K562 (cell line): Measurements from ENCODE around the gene NAT14. TPM values are rescaled to one million over a fixed set of nuclear protein-coding genes. Genes with fewer than 3 reads are reported as not detected.
A peak's percentile ranks its signal among the peaks of the same experiment; 100 is the strongest.

Source experiments
- CSDE1 ChIP-seq, 2 experiments: fragments of 450-650 bp; IDR thresholded peaks; 2 replicates each; pipeline ENCODE4 v1.6.1; 2016; ENCODE audit warnings: mild to moderate bottlenecking in 1 of 2
- EHMT2 ChIP-seq: fragments of 450-650 bp; IDR thresholded peaks from 2 replicates; pipeline ENCODE4 v1.6.1; 2018; ENCODE audit warnings: antibody characterized with exemption
- ESRRB ChIP-seq: fragments of 250-450 bp; sonication (Bioruptor Pico); IDR thresholded peaks from 2 replicates; pipeline ENCODE4 v1.5.0; 2020; ENCODE audit warnings: mild to moderate bottlenecking, moderate library complexity, borderline replicate concordance
- EZH2 ChIP-seq: IDR thresholded peaks from 2 replicates; pipeline ENCODE4 v1.6.1; 2012; ENCODE audit warnings: low read depth, mild to moderate bottlenecking, inconsistent platforms, low read length, borderline replicate concordance
- FOXK1 ChIP-seq: sonication (generic); formaldehyde crosslinking; IDR thresholded peaks from 2 replicates; pipeline ENCODE4 v1.8.0; 2022; ENCODE audit warnings: missing genetic modification reagents, mild to moderate bottlenecking, borderline replicate concordance
- FUS ChIP-seq: fragments of 200-400 bp; formaldehyde crosslinking; optimal IDR thresholded peaks from 2 replicates; pipeline ENCODE3; 2017; ENCODE audit warnings: low read depth, low read length
- GABPB1 ChIP-seq: sonication (generic); formaldehyde crosslinking; IDR thresholded peaks from 2 replicates; pipeline ENCODE4 v1.8.0; 2022; ENCODE audit warnings: mild to moderate bottlenecking, missing genetic modification reagents
- GTF2E2 ChIP-seq: fragments of 200-800 bp; sonication (Bioruptor generic); IDR thresholded peaks from 2 replicates; pipeline ENCODE4 v1.6.1; 2016; ENCODE audit warnings: missing genetic modification characterization, missing compliant biosample characterization
- HDAC8 ChIP-seq: fragments of 450-650 bp; IDR thresholded peaks from 2 replicates; pipeline ENCODE4 v1.6.1; 2016; ENCODE audit warnings: mild to moderate bottlenecking, missing genetic modification characterization, moderate library complexity, missing compliant biosample characterization
- MCM7 ChIP-seq, 2 experiments: fragments of 450-650 bp; IDR thresholded peaks; 2 replicates each; pipeline ENCODE4 v1.6.1; 2016 to 2018
- MEF2D ChIP-seq: conservative IDR thresholded peaks from 2 replicates; pipeline ENCODE4 v1.6.1; 2016; ENCODE audit warnings: low read depth, missing genetic modification characterization, missing compliant biosample characterization
- MIER1 ChIP-seq: fragments of 450-650 bp; IDR thresholded peaks from 2 replicates; pipeline ENCODE4 v1.6.1; 2016; ENCODE audit warnings: antibody characterized with exemption, mild to moderate bottlenecking, low read depth
- SMARCC2 ChIP-seq: fragments of 450-650 bp; IDR thresholded peaks from 2 replicates; pipeline ENCODE4 v1.6.1; 2017; ENCODE audit warnings: antibody characterized with exemption, moderate library complexity, mild to moderate bottlenecking, low read depth
- ZNF174 ChIP-seq: fragments of 250-450 bp; sonication (Bioruptor Pico); IDR thresholded peaks from 2 replicates; pipeline ENCODE4 v1.4.0; 2020; ENCODE audit warnings: mild to moderate bottlenecking
- ZSCAN32 ChIP-seq: fragments of 450-650 bp; formaldehyde crosslinking; IDR thresholded peaks from 2 replicates; pipeline ENCODE4 v1.4.0; 2020; ENCODE audit warnings: mild to moderate bottlenecking, moderate library complexity
- polyA plus RNA-seq, 8 experiments: library from polyadenylated mRNA; depleted of rRNA in 4 of 8; stranded (reverse) in 5 of 8; unstranded in 3 of 8; fragments of >200 nt; fragmentation: Nextera tagmentation in 2 of 8; fragmentation: Illumina TruSeq in 1 of 8; extraction: Ambion mirVana in 2 of 8; extraction: Trizol in 1 of 8; gene quantifications; 2 replicates each; pipeline versions ENCODE4 v1.2.1 to v1.2.3, GENCODE V29; 2011 to 2014; ENCODE audit warnings: inconsistent platforms in 1 of 8, missing spikeins in 1 of 8
- total RNA-seq, 7 experiments: library from RNA; depleted of rRNA in 6 of 7; stranded (reverse); fragments of >200 nt in 6 of 7; fragmentation: Illumina TruSeq in 2 of 7; extraction: Trizol in 2 of 7; gene quantifications; 2 replicates each; pipeline versions ENCODE4 v1.2.1 to v1.2.3, GENCODE V29; 2011 to 2021; ENCODE audit warnings: low replicate concordance in 1 of 7
- TF ChIP-seq, protein P1 (sequence below), 2 experiments: fragments of 250-450 bp in 1 of 2; fragments of 450-650 bp in 1 of 2; sonication (Bioruptor Pico) in 1 of 2; IDR thresholded peaks; 2 replicates each; pipeline versions ENCODE4 v1.6.1 to v1.8.0; 2016 to 2021; ENCODE audit warnings: mild to moderate bottlenecking in 2 of 2, moderate library complexity in 2 of 2, missing compliant biosample characterization in 1 of 2, missing genetic modification characterization in 1 of 2
- TF ChIP-seq, protein P2 (sequence below), 2 experiments: fragments of 450-650 bp in 1 of 2; sonication (generic) in 1 of 2; formaldehyde crosslinking in 1 of 2; IDR thresholded peaks; 2 replicates each; pipeline versions ENCODE4 v1.7.1 to v1.9.0; 2016 to 2022; ENCODE audit warnings: inconsistent platforms in 1 of 2, mild to moderate bottlenecking in 1 of 2, missing genetic modification reagents in 1 of 2

The NAT14 gene
- total and polyA plus RNA-seq, 9 of the 15 experiments (the other 6 are each of a cell fraction or from before 2014, with no cell fraction given): 2.4 to 77.0 (median 26.7) TPM

GRCh38 chr19:55503502-55504251 lies 18.7 kb downstream of the NAT14 start (continued):
- TF ChIP-seq, protein P1, sequence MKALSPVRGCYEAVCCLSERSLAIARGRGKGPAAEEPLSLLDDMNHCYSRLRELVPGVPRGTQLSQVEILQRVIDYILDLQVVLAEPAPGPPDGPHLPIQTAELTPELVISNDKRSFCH (CRISPR knock-in tag; IDR thresholded peaks at IDR 0.05): no peak
- TF ChIP-seq, protein P1 (tag; IDR thresholded peaks at IDR 0.05): peak; percentile 65; the same call in 1 of the 2 replicates
- TF ChIP-seq GABPB1 (CRISPR knock-in tag) (peak; percentile 93), MCM7 (IDR thresholded peaks at IDR 0.05) (no peak), MIER1 (peak; percentile 29; the same call in 1 of the 2 replicates), FUS (no peak), SMARCC2 (no peak), ESRRB (no peak), FOXK1 (CRISPR knock-in tag) (peak; percentile 100), HDAC8 (tag) (peak; percentile 81), EHMT2 (no peak), GTF2E2 (tag) (no peak), MEF2D (tag) (no peak), ZSCAN32 (CRISPR knock-in tag) (no peak), EZH2 (no peak), CSDE1 (IDR thresholded peaks at IDR 0.05) (peak in 1 of 2 experiments; percentile 92; a peak in 2 of 4 replicates), ZNF174 (CRISPR knock-in tag) (no peak)
- TF ChIP-seq, protein P2, sequence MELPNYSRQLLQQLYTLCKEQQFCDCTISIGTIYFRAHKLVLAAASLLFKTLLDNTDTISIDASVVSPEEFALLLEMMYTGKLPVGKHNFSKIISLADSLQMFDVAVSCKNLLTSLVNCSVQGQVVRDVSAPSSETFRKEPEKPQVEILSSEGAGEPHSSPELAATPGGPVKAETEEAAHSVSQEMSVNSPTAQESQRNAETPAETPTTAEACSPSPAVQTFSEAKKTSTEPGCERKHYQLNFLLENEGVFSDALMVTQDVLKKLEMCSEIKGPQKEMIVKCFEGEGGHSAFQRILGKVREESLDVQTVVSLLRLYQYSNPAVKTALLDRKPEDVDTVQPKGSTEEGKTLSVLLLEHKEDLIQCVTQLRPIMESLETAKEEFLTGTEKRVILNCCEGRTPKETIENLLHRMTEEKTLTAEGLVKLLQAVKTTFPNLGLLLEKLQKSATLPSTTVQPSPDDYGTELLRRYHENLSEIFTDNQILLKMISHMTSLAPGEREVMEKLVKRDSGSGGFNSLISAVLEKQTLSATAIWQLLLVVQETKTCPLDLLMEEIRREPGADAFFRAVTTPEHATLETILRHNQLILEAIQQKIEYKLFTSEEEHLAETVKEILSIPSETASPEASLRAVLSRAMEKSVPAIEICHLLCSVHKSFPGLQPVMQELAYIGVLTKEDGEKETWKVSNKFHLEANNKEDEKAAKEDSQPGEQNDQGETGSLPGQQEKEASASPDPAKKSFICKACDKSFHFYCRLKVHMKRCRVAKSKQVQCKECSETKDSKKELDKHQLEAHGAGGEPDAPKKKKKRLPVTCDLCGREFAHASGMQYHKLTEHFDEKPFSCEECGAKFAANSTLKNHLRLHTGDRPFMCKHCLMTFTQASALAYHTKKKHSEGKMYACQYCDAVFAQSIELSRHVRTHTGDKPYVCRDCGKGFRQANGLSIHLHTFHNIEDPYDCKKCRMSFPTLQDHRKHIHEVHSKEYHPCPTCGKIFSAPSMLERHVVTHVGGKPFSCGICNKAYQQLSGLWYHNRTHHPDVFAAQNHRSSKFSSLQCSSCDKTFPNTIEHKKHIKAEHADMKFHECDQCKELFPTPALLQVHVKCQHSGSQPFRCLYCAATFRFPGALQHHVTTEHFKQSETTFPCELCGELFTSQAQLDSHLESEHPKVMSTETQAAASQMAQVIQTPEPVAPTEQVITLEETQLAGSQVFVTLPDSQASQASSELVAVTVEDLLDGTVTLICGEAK (IDR thresholded peaks at IDR 0.05): 0 out of 2 replicates have a peak, but pooled peaks have one; percentile 46
- TF ChIP-seq, protein P2 (CRISPR knock-in tag; IDR thresholded peaks at IDR 0.05): peak; percentile 90
